DND-41 (cell line): ENCODE results near the gene FAM131A.

ENCODE experiments used
- ATAC-seq: fragments of 200-7000 bp; cut with Tn5 transposase; 3 replicates; pipeline ENCODE4 v1.9.1; 2021; ENCODE audit warnings: low read depth; ENCODE audit not compliant: insufficient read depth
- DNase-seq: peaks from one replicate; pipeline ENCODE4 v3.0.0-alpha.2; 2020
- H2AFZ ChIP-seq: 2 replicates; pipeline ENCODE4 v1.6.0; 2012; ENCODE audit warnings: low read depth, low read length
- H3K27ac ChIP-seq: 2 replicates; pipeline ENCODE4 v1.5.1; 2012; ENCODE audit warnings: low read length, inconsistent platforms
- H3K27me3 ChIP-seq: fragments of 200-600 bp; sonication (generic); 2 replicates; pipeline ENCODE4 v1.6.0; 2012; ENCODE audit warnings: low read length, mild to moderate bottlenecking, inconsistent platforms; ENCODE audit not compliant: insufficient read depth, poor library complexity
- H3K36me3 ChIP-seq: 2 replicates; pipeline ENCODE4 v1.5.1; 2012; ENCODE audit warnings: low read length, inconsistent platforms; ENCODE audit not compliant: insufficient read depth
- H3K4me1 ChIP-seq: 2 replicates; pipeline ENCODE4 v1.5.1; 2012; ENCODE audit warnings: mild to moderate bottlenecking, low read length; ENCODE audit not compliant: insufficient read depth
- H3K4me2 ChIP-seq: 2 replicates; pipeline ENCODE4 v1.6.0; 2012; ENCODE audit warnings: mild to moderate bottlenecking, moderate library complexity, low read length, inconsistent platforms; ENCODE audit not compliant: insufficient read depth
- H3K4me3 ChIP-seq, 2 experiments: fragments of 200-600 bp in 1 of 2; shearing (Covaris generic) in 1 of 2; 2 replicates each; pipeline ENCODE4 v1.5.1; 2012 to 2016; ENCODE audit warnings: inconsistent platforms in 2 of 2, low read length in 2 of 2, mild to moderate bottlenecking in 2 of 2, low read depth in 1 of 2, moderate library complexity in 1 of 2
- H3K79me2 ChIP-seq: 2 replicates; pipeline ENCODE4 v1.6.0; 2012; ENCODE audit warnings: low read length, inconsistent platforms; ENCODE audit not compliant: insufficient read depth
- H3K9ac ChIP-seq: 2 replicates; pipeline ENCODE4 v1.6.0; 2012; ENCODE audit warnings: low read depth, mild to moderate bottlenecking, inconsistent platforms, low read length, moderate library complexity
- H3K9me3 ChIP-seq: 2 replicates; pipeline ENCODE4 v1.5.1; 2012; ENCODE audit warnings: low read length, moderate library complexity, mild to moderate bottlenecking, inconsistent platforms; ENCODE audit not compliant: insufficient read depth, severe bottlenecking
- H4K20me1 ChIP-seq: 2 replicates; pipeline ENCODE4 v1.6.0; 2012; ENCODE audit warnings: low read length; ENCODE audit not compliant: insufficient read depth
- CTCF ChIP-seq: IDR thresholded peaks from 2 replicates; pipeline ENCODE4 v1.5.1; 2012; ENCODE audit warnings: borderline replicate concordance, low read length, moderate library complexity, mild to moderate bottlenecking; ENCODE audit not compliant: poor library complexity, severe bottlenecking; ENCODE audit errors: extremely low read depth
- EZH2 ChIP-seq: IDR thresholded peaks from 3 replicates; pipeline ENCODE4 v1.6.1; 2012; ENCODE audit warnings: borderline replicate concordance, low read depth, mild to moderate bottlenecking, moderate library complexity, low read length, inconsistent platforms; ENCODE audit not compliant: severe bottlenecking

Gene FAM131A

GRCh38 chr3:184349563-184350470, 12.4 kb downstream of the FAM131A start:
- H3K79me2 ChIP-seq = no peaks in the 10 kb centered on the region
- no peak overlapping the region for H2AFZ ChIP-seq
- no peak for TF ChIP-seq CTCF
- no peak for TF ChIP-seq EZH2
- no peaks in the 10 kb centered on the region for H3K27me3 ChIP-seq
- H3K9me3 ChIP-seq = no peaks in the 10 kb centered on the region
- no peak overlapping the region for H3K9ac ChIP-seq
- DNase-seq (no peak), ATAC-seq (no peak)
- no peak overlapping the region for H3K4me2 ChIP-seq
- H3K36me3 ChIP-seq = peaks cover 6% of the 10 kb centered on the region; the same call in 1 of the 2 replicates
- H3K4me3 ChIP-seq = no peak overlapping the region
- peaks cover 8% of the 10 kb centered on the region; the same call in 1 of the 2 replicates for H4K20me1 ChIP-seq
- H3K27ac ChIP-seq = no peak overlapping the region
- no peaks in the 10 kb centered on the region for H3K4me1 ChIP-seq

- H2AFZ ChIP-seq = no peak overlapping the region
- no peaks in the 10 kb centered on the region for H3K9me3 ChIP-seq
- TF ChIP-seq EZH2 = no peak
- no peak for TF ChIP-seq CTCF
- ATAC-seq (no peak), DNase-seq (no peak)
- H3K9ac ChIP-seq = no peak overlapping the region
- peaks cover 8% of the 10 kb centered on the region; the same call in 1 of the 2 replicates for H4K20me1 ChIP-seq
- H3K4me3 ChIP-seq = no peak overlapping the region
- no peak overlapping the region for H3K27ac ChIP-seq
- no peak overlapping the region for H3K4me2 ChIP-seq
- no peaks in the 10 kb centered on the region for H3K4me1 ChIP-seq
- H3K36me3 ChIP-seq = peaks cover 11% of the 10 kb centered on the region
- H3K79me2 ChIP-seq = no peaks in the 10 kb centered on the region
- no peaks in the 10 kb centered on the region for H3K27me3 ChIP-seq
Observed at GRCh38 chr3:184350618-184351017, 13.2 kb downstream of the FAM131A start.

GRCh38 chr3:184351511-184352148, 14.2 kb downstream of the FAM131A start:
- no peak for TF ChIP-seq CTCF
- TF ChIP-seq EZH2 = no peak
- no peaks in the 10 kb centered on the region for H3K79me2 ChIP-seq
- no peak overlapping the region for H3K4me2 ChIP-seq
- DNase-seq (no peak), ATAC-seq (no peak)
- no peak overlapping the region for H3K27ac ChIP-seq
- no peaks in the 10 kb centered on the region for H3K27me3 ChIP-seq
- H2AFZ ChIP-seq = no peak overlapping the region
- H3K4me1 ChIP-seq = no peaks in the 10 kb centered on the region
- peaks cover 14% of the 10 kb centered on the region for H3K36me3 ChIP-seq
- H4K20me1 ChIP-seq = peaks cover 8% of the 10 kb centered on the region; the same call in 1 of the 2 replicates
- no peaks in the 10 kb centered on the region for H3K9me3 ChIP-seq
- H3K9ac ChIP-seq = no peak overlapping the region
- no peak overlapping the region for H3K4me3 ChIP-seq
